Measurements from ENCODE around the gene CNTNAP2.

The CNTNAP2 gene

DNA sequence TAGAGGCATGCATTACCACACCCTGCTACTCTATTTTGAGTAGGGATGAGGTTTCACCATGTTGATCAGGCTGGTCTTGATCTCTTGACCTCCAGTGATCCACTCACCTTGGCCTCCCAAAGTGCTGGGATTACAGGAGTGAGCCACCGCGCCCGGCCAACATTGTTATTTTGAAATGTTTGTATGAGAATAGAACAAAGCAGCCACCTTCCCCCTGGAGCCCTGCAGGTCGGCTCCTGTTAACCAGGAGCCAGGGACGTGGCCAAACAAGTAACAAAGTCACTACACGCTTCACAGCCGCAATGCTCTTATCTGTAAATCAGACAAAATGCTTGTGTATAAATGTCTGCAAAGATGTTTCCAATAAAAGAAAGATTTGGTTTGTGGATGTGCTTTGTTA, 295.4 kb downstream of the CNTNAP2 start:
- H3K4me2 ChIP-seq: no peak overlapping the region
- H3K4me3 ChIP-seq (IDR thresholded peaks at IDR 0.05; ENCODE audit: insufficient read depth, low read depth, low read length): no peak overlapping the region
- H3K9ac ChIP-seq: no peak overlapping the region
- no peaks in the 10 kb centered on the region for H4K20me1 ChIP-seq (ENCODE audit: insufficient read depth)
- no peaks in the 10 kb centered on the region for H3K4me1 ChIP-seq (ENCODE audit: low read depth, poor library complexity, severe bottlenecking)
- H2AFZ ChIP-seq (ENCODE audit: low read depth): no peak overlapping the region
- no peaks in the 10 kb centered on the region for H3K79me2 ChIP-seq (ENCODE audit: insufficient read depth, low read depth)
- no peaks in the 10 kb centered on the region for H3K27me3 ChIP-seq (ENCODE audit: insufficient read depth, low read depth)
- H3K27ac ChIP-seq: no peak overlapping the region
- H3K36me3 ChIP-seq (ENCODE audit: insufficient read depth): no peaks in the 10 kb centered on the region
- TF ChIP-seq, protein P1, sequence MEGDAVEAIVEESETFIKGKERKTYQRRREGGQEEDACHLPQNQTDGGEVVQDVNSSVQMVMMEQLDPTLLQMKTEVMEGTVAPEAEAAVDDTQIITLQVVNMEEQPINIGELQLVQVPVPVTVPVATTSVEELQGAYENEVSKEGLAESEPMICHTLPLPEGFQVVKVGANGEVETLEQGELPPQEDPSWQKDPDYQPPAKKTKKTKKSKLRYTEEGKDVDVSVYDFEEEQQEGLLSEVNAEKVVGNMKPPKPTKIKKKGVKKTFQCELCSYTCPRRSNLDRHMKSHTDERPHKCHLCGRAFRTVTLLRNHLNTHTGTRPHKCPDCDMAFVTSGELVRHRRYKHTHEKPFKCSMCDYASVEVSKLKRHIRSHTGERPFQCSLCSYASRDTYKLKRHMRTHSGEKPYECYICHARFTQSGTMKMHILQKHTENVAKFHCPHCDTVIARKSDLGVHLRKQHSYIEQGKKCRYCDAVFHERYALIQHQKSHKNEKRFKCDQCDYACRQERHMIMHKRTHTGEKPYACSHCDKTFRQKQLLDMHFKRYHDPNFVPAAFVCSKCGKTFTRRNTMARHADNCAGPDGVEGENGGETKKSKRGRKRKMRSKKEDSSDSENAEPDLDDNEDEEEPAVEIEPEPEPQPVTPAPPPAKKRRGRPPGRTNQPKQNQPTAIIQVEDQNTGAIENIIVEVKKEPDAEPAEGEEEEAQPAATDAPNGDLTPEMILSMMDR (conservative IDR thresholded peaks at IDR 0.05; ENCODE audit: low read depth, low read length): no peak

DNA sequence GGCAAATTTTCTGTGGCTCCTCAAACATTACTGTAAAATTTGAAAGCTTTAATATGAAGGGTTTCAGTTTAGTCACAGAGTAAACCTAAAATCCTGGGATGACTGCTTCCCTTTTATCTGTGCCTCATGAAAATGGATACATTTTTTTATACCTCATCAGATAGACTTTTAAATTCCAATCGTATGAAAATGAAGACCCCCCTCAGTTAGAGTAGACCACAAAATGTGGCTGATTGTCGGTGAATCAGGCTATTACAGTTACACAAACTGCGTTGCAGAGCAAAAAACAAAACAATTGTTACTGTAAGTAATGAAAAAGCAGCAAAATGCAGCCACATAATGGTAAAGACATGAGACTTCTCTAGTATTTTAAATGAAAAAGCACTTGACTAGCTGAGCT, 296.2 kb downstream of the CNTNAP2 start:
- no peaks in the 10 kb centered on the region for H3K79me2 ChIP-seq (ENCODE audit: insufficient read depth, low read depth)
- H2AFZ ChIP-seq (ENCODE audit: low read depth): peak overlapping the region; percentile 32; the same call in 1 of the 2 replicates
- no peak overlapping the region for H3K4me2 ChIP-seq
- no peak overlapping the region for H3K27ac ChIP-seq
- no peaks in the 10 kb centered on the region for H3K36me3 ChIP-seq (ENCODE audit: insufficient read depth)
- no peak overlapping the region for H3K4me3 ChIP-seq (IDR thresholded peaks at IDR 0.05; ENCODE audit: insufficient read depth, low read depth, low read length)
- TF ChIP-seq, protein P1 (conservative IDR thresholded peaks at IDR 0.05; ENCODE audit: low read depth, low read length): no peak
- H3K9ac ChIP-seq: no peak overlapping the region
- no peaks in the 10 kb centered on the region for H3K27me3 ChIP-seq (ENCODE audit: insufficient read depth, low read depth)
- H3K4me1 ChIP-seq (ENCODE audit: low read depth, poor library complexity, severe bottlenecking): no peaks in the 10 kb centered on the region
- H4K20me1 ChIP-seq (ENCODE audit: insufficient read depth): no peaks in the 10 kb centered on the region

DNA sequence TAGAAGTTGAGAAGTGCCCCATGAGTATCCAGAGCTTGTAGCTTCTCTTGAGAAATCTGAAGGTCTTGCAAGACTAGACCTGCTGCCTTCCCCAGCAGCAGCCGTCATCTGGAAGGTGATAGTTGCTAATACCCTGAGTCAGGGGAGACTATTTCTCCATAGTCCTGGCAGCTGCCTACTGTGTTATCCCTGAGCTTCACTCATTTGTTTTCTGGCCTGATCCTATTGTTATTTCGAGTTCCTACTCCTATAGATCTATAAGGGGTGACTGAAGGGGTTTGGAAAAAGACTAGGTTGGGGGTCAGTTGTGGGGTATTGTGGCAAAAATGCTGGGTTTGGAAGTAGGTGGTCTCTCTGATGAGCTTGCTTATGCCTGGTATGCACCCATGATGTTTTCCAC, 297.8 kb downstream of the CNTNAP2 start:
- Histone ChIP-seq H3K4me2 (no peak overlapping the region), H3K4me3 (IDR thresholded peaks at IDR 0.05; ENCODE audit: insufficient read depth, low read depth, low read length) (no peak overlapping the region), H3K79me2 (ENCODE audit: insufficient read depth, low read depth) (no peaks in the 10 kb centered on the region), H3K36me3 (ENCODE audit: insufficient read depth) (no peaks in the 10 kb centered on the region), H2AFZ (ENCODE audit: low read depth) (no peak overlapping the region), H3K9ac (no peak overlapping the region), H4K20me1 (ENCODE audit: insufficient read depth) (no peaks in the 10 kb centered on the region), H3K27me3 (ENCODE audit: insufficient read depth, low read depth) (no peaks in the 10 kb centered on the region), H3K27ac (no peak overlapping the region), H3K4me1 (ENCODE audit: low read depth, poor library complexity, severe bottlenecking) (no peaks in the 10 kb centered on the region)
- TF ChIP-seq, protein P1 (conservative IDR thresholded peaks at IDR 0.05; ENCODE audit: low read depth, low read length): no peak

DNA sequence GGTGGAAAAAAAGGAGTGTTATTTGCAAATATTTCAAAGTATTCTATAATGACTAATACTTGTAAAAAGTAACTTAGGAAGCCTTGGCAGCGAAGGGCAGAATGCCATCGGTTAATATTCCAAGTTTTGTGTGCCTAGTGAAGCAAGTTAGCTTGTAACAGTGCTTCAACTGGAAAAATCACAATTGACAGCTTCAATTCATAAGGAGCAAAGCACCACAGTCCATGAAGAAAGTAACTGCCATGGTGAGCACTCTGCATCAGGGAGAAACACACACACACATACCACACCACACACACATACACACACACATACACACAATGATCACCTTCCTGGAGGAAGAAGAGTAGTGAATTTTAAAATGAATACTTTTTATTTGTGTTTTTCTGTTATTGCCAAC, 298.3 kb downstream of the CNTNAP2 start:
- Histone ChIP-seq H3K27ac (no peak overlapping the region), H3K9ac (no peak overlapping the region), H3K4me2 (no peak overlapping the region), H3K4me1 (ENCODE audit: low read depth, poor library complexity, severe bottlenecking) (no peaks in the 10 kb centered on the region), H3K27me3 (ENCODE audit: insufficient read depth, low read depth) (no peaks in the 10 kb centered on the region), H4K20me1 (ENCODE audit: insufficient read depth) (no peaks in the 10 kb centered on the region), H2AFZ (ENCODE audit: low read depth) (no peak overlapping the region), H3K36me3 (ENCODE audit: insufficient read depth) (no peaks in the 10 kb centered on the region), H3K79me2 (ENCODE audit: insufficient read depth, low read depth) (no peaks in the 10 kb centered on the region), H3K4me3 (IDR thresholded peaks at IDR 0.05; ENCODE audit: insufficient read depth, low read depth, low read length) (no peak overlapping the region)
- TF ChIP-seq, protein P1 (conservative IDR thresholded peaks at IDR 0.05; ENCODE audit: low read depth, low read length): no peak

Measured in KMS-11 (cell line).